ENCODE measurements around the gene AFF3.

The AFF3 gene

DNA sequence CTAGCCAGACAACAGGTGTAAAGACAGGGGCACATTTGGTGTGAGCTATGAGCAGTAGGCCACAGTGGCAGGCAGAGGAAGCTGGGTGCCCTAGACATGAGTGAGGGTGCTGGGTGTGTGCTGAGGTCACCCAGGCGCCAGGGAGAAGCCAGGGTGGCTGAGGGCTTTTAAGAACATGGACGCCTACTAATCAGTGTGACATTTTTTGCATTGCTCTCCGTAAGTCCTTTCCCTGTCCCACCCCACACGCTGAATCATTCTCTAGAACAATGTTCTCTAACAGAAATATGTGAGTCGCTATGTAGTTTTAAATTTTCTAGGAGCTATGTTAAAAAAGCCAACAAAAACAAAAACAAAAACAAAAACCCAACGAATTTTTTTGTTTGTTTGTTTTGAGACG, 448.1 kb downstream of the AFF3 start:
- no peak for DNase-seq (ENCODE audit: extremely low spot score)
- TF ChIP-seq, protein P1, sequence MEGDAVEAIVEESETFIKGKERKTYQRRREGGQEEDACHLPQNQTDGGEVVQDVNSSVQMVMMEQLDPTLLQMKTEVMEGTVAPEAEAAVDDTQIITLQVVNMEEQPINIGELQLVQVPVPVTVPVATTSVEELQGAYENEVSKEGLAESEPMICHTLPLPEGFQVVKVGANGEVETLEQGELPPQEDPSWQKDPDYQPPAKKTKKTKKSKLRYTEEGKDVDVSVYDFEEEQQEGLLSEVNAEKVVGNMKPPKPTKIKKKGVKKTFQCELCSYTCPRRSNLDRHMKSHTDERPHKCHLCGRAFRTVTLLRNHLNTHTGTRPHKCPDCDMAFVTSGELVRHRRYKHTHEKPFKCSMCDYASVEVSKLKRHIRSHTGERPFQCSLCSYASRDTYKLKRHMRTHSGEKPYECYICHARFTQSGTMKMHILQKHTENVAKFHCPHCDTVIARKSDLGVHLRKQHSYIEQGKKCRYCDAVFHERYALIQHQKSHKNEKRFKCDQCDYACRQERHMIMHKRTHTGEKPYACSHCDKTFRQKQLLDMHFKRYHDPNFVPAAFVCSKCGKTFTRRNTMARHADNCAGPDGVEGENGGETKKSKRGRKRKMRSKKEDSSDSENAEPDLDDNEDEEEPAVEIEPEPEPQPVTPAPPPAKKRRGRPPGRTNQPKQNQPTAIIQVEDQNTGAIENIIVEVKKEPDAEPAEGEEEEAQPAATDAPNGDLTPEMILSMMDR (IDR thresholded peaks at IDR 0.05; ENCODE audit: control extremely low read depth, extremely low read depth, low read depth, missing control alignments), result no peak
- POLR2A ChIA-PET, result no interaction called here
- CTCF ChIA-PET, result no interaction called here

DNA sequence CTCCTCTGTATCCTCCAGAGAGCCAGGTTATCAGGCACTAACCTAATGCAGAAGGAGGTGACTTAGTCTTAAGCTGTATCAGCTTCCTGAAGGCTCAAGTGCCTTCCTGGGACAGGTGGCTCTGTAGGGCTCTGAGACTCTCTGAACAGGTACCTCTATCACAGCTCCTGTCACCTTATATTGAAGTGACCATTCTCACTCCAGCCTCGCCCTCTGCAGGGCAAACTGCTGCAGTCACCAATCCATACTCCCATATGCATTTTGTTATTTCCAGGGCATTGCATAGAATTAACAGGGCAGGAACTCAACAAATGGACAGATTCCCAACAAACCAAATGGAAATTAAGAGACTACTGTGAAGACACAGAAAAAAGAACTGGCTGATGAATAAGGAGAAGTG, 449.6 kb downstream of the AFF3 start:
- ChIA-PET CTCF (interaction anchor here (1.7 kb wide), 1 partner anchor 569 kb away, joined by 4 read pairs; no protein-coding TSS in a partner anchor), POLR2A (no interaction called here)
- TF ChIP-seq, protein P1 (IDR thresholded peaks at IDR 0.05; ENCODE audit: control extremely low read depth, extremely low read depth, low read depth, missing control alignments), result peak; percentile 20
- no peak for DNase-seq (ENCODE audit: extremely low spot score)

DNA sequence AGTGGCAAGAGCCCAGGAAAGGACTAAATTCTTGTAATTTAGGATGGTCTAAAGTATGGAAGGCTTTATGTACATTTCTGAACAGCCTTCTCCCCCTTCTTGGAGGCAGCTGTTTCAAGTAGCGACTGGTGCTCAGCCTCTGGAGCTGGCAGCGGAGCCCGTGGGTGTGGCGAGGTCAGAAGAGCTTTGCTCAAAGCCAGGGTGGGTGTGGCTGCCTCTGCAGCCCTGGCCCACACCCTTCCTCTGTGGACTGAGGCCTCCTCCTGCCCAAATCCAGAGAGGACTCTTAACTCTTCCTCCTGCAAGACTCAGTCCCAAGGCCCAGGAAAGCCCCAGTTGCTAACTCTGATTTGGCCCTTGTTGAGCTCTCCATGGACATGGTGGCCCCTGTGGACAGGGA, 450.5 kb downstream of the AFF3 start:
- DNase-seq (ENCODE audit: extremely low spot score), result no peak
- ChIA-PET CTCF (interaction anchor here (1.4 to 1.7 kb wide), 3 partner anchors 9 to 570 kb away, joined by 3 to 5 read pairs (median 4); no protein-coding TSS in a partner anchor), POLR2A (no interaction called here)
- TF ChIP-seq, protein P1 (IDR thresholded peaks at IDR 0.05; ENCODE audit: control extremely low read depth, extremely low read depth, low read depth, missing control alignments), result no peak

DNA sequence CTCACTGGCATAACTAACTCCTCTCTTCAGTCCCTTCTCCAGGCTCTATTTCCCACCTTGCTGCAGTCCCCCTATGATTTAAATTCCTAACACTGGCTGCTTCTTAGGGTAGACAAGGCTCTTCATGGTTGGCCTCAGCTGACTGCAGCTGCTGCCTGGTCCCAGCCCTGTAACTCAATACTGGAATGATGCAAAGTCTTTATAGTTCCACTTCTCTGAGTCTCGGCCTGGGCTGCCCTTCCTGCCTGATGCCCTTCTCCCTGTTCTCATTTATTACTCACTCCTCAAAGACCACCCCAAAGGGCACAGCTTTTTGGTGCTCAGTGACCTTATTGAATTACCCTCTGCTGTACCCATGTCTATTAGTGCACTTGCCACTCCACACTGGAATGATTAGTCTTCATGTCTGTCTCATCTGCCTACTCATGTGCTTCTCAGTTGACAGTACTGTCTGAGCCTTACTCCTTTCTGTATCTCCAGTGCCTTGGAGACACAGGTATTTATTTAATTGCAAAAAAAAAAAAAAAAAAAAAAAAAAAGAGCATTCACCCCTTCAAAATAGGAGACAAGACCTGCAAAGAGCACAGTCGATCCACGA, 453.1 kb downstream of the AFF3 start:
- TF ChIP-seq, protein P1 (IDR thresholded peaks at IDR 0.05; ENCODE audit: control extremely low read depth, extremely low read depth, low read depth, missing control alignments), result no peak
- CTCF ChIA-PET, result interaction anchor here (2.2 kb wide), 1 partner anchor 9 kb away, joined by 6 read pairs; no protein-coding TSS in a partner anchor
- POLR2A ChIA-PET, result no interaction called here
- no peak for DNase-seq (ENCODE audit: extremely low spot score)

DNA sequence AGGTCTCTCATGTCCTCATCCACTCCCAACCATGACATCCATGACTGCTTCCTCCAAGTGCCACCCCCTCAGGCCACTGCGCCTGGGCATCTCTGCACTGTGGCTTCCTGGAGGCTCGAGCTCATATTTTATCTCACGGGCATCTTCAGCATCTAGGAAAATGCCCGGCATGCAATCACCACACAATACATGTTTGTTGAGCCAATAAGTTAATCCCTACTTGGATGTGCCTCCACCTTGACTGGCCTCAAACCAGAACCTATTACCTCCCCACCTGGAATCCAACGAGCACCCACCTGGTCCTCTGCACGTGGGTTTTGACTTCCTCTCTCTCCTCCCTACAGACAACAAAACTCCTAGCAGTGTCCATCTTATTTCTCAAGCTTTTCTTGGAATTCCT, 453.7 kb downstream of the AFF3 start:
- ChIA-PET POLR2A (no interaction called here), CTCF (interaction anchor here (2.2 kb wide), 1 partner anchor 10 kb away, joined by 6 read pairs; no protein-coding TSS in a partner anchor)
- DNase-seq (ENCODE audit: extremely low spot score), result no peak

DNA sequence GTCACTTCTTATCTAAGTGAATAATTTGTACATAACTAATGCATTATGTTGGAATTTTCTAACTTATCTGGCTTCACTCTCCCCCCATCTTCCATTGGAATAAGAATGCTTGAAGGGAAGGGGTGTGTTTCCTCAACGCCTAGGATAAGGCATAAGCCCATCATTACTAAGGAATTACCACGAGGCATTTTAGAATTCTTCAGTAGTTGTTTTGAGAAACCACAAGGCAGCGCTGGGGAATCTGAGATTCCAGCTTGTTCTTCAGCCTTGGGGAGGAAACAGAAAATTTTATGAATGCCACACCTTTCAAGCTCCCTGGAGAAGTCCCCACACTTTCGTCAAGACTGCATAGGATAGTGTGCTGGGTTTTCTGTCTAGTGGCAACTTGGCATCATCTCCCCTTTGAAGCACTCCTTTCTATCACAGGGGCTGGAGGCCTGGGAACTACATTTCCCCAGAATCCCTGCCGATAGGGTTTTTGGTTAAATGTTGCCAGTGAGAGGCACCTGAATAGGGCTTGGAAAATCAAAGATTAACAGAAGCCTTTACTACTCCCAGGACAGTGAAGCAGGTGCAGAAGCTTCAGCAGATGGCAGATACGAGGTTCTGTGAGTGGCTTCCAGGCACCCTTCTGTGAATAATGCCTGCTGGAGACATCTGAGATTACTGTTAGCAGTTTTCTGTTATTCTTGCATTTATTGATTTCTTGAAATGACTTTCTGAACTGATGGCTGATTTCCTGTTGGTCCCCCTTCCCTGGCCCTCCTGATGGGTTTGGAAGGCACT, 459.9 kb downstream of the AFF3 start:
- DNase-seq (ENCODE audit: extremely low spot score), result no peak
- TF ChIP-seq, protein P1 (IDR thresholded peaks at IDR 0.05; ENCODE audit: control extremely low read depth, extremely low read depth, low read depth, missing control alignments), result no peak
- POLR2A ChIA-PET, result no interaction called here
- CTCF ChIA-PET, result interaction anchor here (1.1 to 1.6 kb wide), 2 partner anchors 9 to 10 kb away, joined by 3 to 8 read pairs; no protein-coding TSS in a partner anchor

More for the DNA sequence above, 453.7 kb downstream of the AFF3 start:
- TF ChIP-seq, protein P1 (IDR thresholded peaks at IDR 0.05; ENCODE audit: control extremely low read depth, extremely low read depth, low read depth, missing control alignments), result no peak
